Measurements from ENCODE around the gene EHBP1L1. TPM values are rescaled to one million over a fixed set of nuclear protein-coding genes. Genes with fewer than 3 reads are reported as not detected.
A peak's percentile ranks its signal among the peaks of the same experiment; 100 is the strongest.

Gene EHBP1L1
- total and polyA plus RNA-seq, 2 of the 13 experiments (the other 11 are each of a cell fraction or from before 2014, with no cell fraction given) = 8.3 to 10.6 TPM

GRCh38 chr11:65546217-65546958, 29.5 kb upstream of the EHBP1L1 start (continued):
- TF ChIP-seq, protein P1, sequence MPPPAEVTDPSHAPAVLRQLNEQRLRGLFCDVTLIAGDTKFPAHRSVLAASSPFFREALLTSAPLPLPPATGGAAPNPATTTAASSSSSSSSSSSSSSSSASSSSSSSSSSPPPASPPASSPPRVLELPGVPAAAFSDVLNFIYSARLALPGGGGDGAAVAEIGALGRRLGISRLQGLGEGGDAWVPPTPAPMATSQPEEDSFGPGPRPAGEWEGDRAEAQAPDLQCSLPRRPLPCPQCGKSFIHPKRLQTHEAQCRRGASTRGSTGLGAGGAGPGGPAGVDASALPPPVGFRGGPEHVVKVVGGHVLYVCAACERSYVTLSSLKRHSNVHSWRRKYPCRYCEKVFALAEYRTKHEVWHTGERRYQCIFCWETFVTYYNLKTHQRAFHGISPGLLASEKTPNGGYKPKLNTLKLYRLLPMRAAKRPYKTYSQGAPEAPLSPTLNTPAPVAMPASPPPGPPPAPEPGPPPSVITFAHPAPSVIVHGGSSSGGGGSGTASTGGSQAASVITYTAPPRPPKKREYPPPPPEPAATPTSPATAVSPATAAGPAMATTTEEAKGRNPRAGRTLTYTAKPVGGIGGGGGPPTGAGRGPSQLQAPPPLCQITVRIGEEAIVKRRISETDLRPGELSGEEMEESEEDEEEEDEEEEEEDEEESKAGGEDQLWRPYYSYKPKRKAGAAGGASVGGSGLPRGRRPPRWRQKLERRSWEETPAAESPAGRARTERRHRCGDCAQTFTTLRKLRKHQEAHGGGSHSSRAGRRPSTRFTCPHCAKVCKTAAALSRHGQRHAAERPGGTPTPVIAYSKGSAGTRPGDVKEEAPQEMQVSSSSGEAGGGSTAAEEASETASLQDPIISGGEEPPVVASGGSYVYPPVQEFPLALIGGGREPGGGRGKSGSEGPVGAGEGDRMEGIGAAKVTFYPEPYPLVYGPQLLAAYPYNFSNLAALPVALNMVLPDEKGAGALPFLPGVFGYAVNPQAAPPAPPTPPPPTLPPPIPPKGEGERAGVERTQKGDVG (CRISPR knock-in tag; IDR thresholded peaks at IDR 0.05; ENCODE audit: borderline replicate concordance) = no peak
- TF ChIP-seq KLF13 (CRISPR knock-in tag; IDR thresholded peaks at IDR 0.05) (no peak), ZNF724P (CRISPR knock-in tag; IDR thresholded peaks at IDR 0.05; ENCODE audit: borderline replicate concordance) (no peak), THYN1 (CRISPR knock-in tag; IDR thresholded peaks at IDR 0.05; ENCODE audit: borderline replicate concordance, low read depth) (no peak), BORCS8-MEF2B (CRISPR knock-in tag; IDR thresholded peaks at IDR 0.05) (no peak), ZNF546 (CRISPR knock-in tag; conservative IDR thresholded peaks at IDR 0.05) (no peak), ZNF263 (CRISPR knock-in tag; IDR thresholded peaks at IDR 0.05) (no peak), MLXIP (CRISPR knock-in tag; IDR thresholded peaks at IDR 0.05; ENCODE audit: borderline replicate concordance) (no peak), ZNF543 (CRISPR knock-in tag; IDR thresholded peaks at IDR 0.05) (no peak), ZNF230 (CRISPR knock-in tag; IDR thresholded peaks at IDR 0.05) (no peak), ZNF432 (CRISPR knock-in tag; IDR thresholded peaks at IDR 0.05; ENCODE audit: borderline replicate concordance) (no peak), SALL1 (CRISPR knock-in tag; IDR thresholded peaks at IDR 0.05) (peak; percentile 57; the same call in 1 of the 2 replicates), ZBTB7A (CRISPR knock-in tag; IDR thresholded peaks at IDR 0.05) (no peak), SUZ12 (IDR thresholded peaks at IDR 0.05; ENCODE audit: low read depth, low read length) (no peak), CHCHD3 (CRISPR knock-in tag; IDR thresholded peaks at IDR 0.05) (no peak), PHF21A (CRISPR knock-in tag; IDR thresholded peaks at IDR 0.05) (peak; percentile 72; the same call in 1 of the 2 replicates), NFYC (CRISPR knock-in tag; IDR thresholded peaks at IDR 0.05) (no peak)
- TF ChIP-seq, protein P2, sequence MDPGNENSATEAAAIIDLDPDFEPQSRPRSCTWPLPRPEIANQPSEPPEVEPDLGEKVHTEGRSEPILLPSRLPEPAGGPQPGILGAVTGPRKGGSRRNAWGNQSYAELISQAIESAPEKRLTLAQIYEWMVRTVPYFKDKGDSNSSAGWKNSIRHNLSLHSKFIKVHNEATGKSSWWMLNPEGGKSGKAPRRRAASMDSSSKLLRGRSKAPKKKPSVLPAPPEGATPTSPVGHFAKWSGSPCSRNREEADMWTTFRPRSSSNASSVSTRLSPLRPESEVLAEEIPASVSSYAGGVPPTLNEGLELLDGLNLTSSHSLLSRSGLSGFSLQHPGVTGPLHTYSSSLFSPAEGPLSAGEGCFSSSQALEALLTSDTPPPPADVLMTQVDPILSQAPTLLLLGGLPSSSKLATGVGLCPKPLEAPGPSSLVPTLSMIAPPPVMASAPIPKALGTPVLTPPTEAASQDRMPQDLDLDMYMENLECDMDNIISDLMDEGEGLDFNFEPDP (CRISPR knock-in tag; conservative IDR thresholded peaks at IDR 0.05) = no peak
- TF ChIP-seq, protein P3, sequence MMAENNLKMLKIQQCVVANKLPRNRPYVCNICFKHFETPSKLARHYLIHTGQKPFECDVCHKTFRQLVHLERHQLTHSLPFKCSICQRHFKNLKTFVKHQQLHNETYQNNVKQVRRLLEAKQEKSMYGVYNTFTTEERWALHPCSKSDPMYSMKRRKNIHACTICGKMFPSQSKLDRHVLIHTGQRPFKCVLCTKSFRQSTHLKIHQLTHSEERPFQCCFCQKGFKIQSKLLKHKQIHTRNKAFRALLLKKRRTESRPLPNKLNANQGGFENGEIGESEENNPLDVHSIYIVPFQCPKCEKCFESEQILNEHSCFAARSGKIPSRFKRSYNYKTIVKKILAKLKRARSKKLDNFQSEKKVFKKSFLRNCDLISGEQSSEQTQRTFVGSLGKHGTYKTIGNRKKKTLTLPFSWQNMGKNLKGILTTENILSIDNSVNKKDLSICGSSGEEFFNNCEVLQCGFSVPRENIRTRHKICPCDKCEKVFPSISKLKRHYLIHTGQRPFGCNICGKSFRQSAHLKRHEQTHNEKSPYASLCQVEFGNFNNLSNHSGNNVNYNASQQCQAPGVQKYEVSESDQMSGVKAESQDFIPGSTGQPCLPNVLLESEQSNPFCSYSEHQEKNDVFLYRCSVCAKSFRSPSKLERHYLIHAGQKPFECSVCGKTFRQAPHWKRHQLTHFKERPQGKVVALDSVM (CRISPR knock-in tag; IDR thresholded peaks at IDR 0.05) = no peak

Measured in HepG2 (cell line).